ENCODE data around the gene APC2.

GRCh38 chr19:1420590-1420989 lies 29.3 kb upstream of the APC2 start:
- TF ChIP-seq CTCF (IDR thresholded peaks at IDR 0.05) (no peak), POLR2A (IDR thresholded peaks at IDR 0.05) (no peak)

All from prostate gland (tissue), 2 donors.